ENCODE data around the gene GM2A. TPM values are rescaled to one million over a fixed set of nuclear protein-coding genes. Genes with fewer than 3 reads are reported as not detected.
A peak's percentile ranks its signal among the peaks of the same experiment; 100 is the strongest.

Gene GM2A
- total and polyA plus RNA-seq, 2 of the 8 experiments (the other 6 are each of a cell fraction or from before 2014, with no cell fraction given) = 18.5 to 32.2 TPM

DNA sequence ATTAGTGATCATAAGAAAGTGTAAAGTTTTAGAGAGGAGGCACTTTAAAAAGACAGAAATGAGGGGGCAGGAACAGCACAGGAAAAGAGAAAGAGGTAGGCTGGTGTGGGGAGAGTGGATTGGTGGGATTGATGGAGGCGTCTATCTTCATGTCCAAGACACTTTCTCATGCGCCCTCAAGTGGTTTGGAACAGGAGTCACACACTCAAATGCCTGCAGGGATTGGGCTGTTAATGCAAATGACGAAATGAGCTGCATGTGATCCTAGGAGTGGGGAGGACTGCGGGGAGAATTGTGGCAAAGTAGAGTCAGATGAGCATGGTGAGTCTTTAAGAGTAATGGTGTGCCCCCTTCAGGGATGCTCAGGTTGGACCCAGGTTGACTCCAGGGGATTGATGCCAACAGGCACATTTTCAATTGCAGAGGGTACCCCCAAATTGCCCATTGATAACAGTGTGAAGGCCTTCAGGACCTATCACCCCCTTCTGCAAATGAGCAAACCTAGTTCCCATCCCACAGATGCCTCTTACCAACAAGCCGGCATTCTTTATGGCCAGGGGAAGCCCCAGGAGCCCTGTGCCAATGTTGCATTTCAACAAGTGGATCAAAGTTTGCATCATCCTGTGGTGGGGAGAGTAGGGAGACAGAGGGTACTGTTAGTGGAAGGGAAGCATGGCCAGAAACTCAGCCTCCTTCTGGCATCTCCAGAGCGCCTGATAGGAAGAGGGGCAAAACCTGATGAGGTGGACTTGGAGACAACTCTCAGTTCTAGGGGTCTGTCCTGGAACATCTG lies 45.3 kb downstream of the GM2A start (continued):
- peak; percentile 35 to 56; a peak in 3 of 4 replicates for TF ChIP-seq RAD21 (IDR thresholded peaks at IDR 0.05 in 1 of 2, conservative IDR thresholded peaks at IDR 0.05 in 1 of 2; ENCODE audit: low read depth in 2 of 2, low read length in 2 of 2)
